Spleen (tissue), 11 donors: ENCODE measurements around the gene CACNA1A. TPM values are rescaled to one million over a fixed set of nuclear protein-coding genes. Genes with fewer than 3 reads are reported as not detected.

Source experiments
- DNase-seq: peaks from one replicate; pipeline ENCODE4 v3.0.0-alpha.2; 2020
- H3K27ac ChIP-seq, 8 donors: fragments of 200-600 bp; sonication (generic) in 7 of 8; 1 replicate in 4 of 8; 2 replicates in 4 of 8; pipeline versions ENCODE4 v1.5.0 to v1.8.0; 2016 to 2021; ENCODE audit warnings: inconsistent platforms in 4 of 8, mild to moderate bottlenecking in 4 of 8, moderate library complexity in 1 of 8
- H3K27me3 ChIP-seq, 7 donors: fragments of 200-600 bp; sonication (generic) in 6 of 7; replicated peaks in 1 of 7; 1 replicate in 4 of 7; 2 replicates in 3 of 7; pipeline versions ENCODE4 v1.5.0 to v1.8.0; 2016 to 2021; ENCODE audit warnings: inconsistent platforms in 3 of 7, mild to moderate bottlenecking in 1 of 7
- H3K36me3 ChIP-seq, 6 donors: fragments of 200-600 bp; sonication (generic) in 5 of 6; 1 replicate in 4 of 6; 2 replicates in 2 of 6; pipeline versions ENCODE4 v1.5.0 to v1.8.0; 2016 to 2021; ENCODE audit warnings: inconsistent platforms in 2 of 6
- H3K4me1 ChIP-seq, 6 donors: fragments of 200-600 bp; sonication (generic) in 5 of 6; 1 replicate in 3 of 6; 2 replicates in 3 of 6; pipeline versions ENCODE4 v1.5.0 to v1.8.0; 2016 to 2021; ENCODE audit warnings: inconsistent platforms in 3 of 6
- H3K4me3 ChIP-seq, 8 donors: fragments of 200-600 bp; sonication (generic) in 7 of 8; 1 replicate in 4 of 8; 2 replicates in 4 of 8; pipeline versions ENCODE4 v1.5.0 to v1.8.0; 2016 to 2021; ENCODE audit warnings: inconsistent platforms in 4 of 8, mild to moderate bottlenecking in 4 of 8, moderate library complexity in 2 of 8
- H3K9me3 ChIP-seq, 8 donors: fragments of 200-600 bp; sonication (generic) in 7 of 8; 1 replicate in 4 of 8; 2 replicates in 4 of 8; pipeline versions ENCODE4 v1.5.0 to v1.8.0; 2016 to 2021; ENCODE audit warnings: inconsistent platforms in 4 of 8
- CTCF ChIP-seq, 11 experiments: fragments of 200-600 bp in 7 of 11; fragments of 450-650 bp in 4 of 11; sonication (generic) in 4 of 11; IDR thresholded peaks in 8 of 11; conservative IDR thresholded peaks in 3 of 11; 1 replicate in 7 of 11; 2 replicates in 4 of 11; pipeline versions ENCODE4 v1.4.0 to v1.8.0; 2016 to 2021; ENCODE audit warnings: antibody characterized with exemption in 11 of 11, inconsistent platforms in 4 of 11, mild to moderate bottlenecking in 1 of 11
- POLR2A ChIP-seq, 3 donors: fragments of 450-650 bp; IDR thresholded peaks; one replicate each; pipeline ENCODE4 v1.5.1; 2017; ENCODE audit warnings: antibody characterized with exemption in 3 of 3, mild to moderate bottlenecking in 1 of 3
- POLR2AphosphoS5 ChIP-seq, 3 donors: sonication (generic); formaldehyde crosslinking; IDR thresholded peaks; one replicate each; pipeline ENCODE4 v1.5.1; 2017; ENCODE audit warnings: antibody characterized with exemption in 3 of 3
- WGBS, 5 donors: extraction: QIAGEN DNeasy Blood & Tissue Kit in 3 of 5; methylation state at CpG; one replicate each; pipeline versions ENCODE4 v1.1.5 to v1.1.7; 2013 to 2018; 5-methylcytosine and 5-hydroxymethylcytosine counted together
- intact Hi-C: fragments of 100-400 bp; cut with DNase I; formaldehyde crosslinking; loops from one replicate; pipeline ENCODE4 v1.15.0; 2023; ENCODE audit warnings: low total_unique reads
- polyA plus RNA-seq, 3 donors: library from polyadenylated mRNA; stranded (reverse); fragments of 200-250 nt; gene quantifications; one replicate each; pipeline ENCODE4 v1.2.1, GENCODE V29; 2013
- total RNA-seq, 7 donors: library from RNA; depleted of rRNA in 3 of 7; stranded (reverse); fragments of >200 nt in 3 of 7; fragmentation: NEBNext Ultra II Directional in 4 of 7; extraction: Animal tissue kit (Norgen Biotek cat#: 25700) in 4 of 7; gene quantifications; one replicate each; pipeline versions ENCODE4 v1.1.0 to v1.2.1, GENCODE V29; 2016 to 2021
- donor health status: healthy with polysubstance abuse.
- donor health status: DM: no; HTN: no; CAD: no; lungs with moderate emphysema.
- donor health status: DM: no; HTN: no; CAD: no.
- donor health status: Bipolar disorder and iron deficiency.
- donor health status: healthy.
- donor health status: DM: no; HTN: no; CAD: no.
- donor health status: DM: yes; HTN: yes; CAD: no.

CACNA1A gene
- total and polyA plus RNA-seq, 10 donors: 0.39 to 1.9 (median 0.75) TPM

GRCh38 chr19:13487985-13488384 is 18.3 kb downstream of the CACNA1A start:
- peaks cover 0 to 46% (median 0%) of the 10 kb centered on the region in 7 donors for H3K27me3 ChIP-seq
- H3K27ac ChIP-seq: no peak overlapping the region
- DNase-seq: no peak
- no peak overlapping the region for H3K4me3 ChIP-seq
- TF ChIP-seq POLR2AphosphoS5 (IDR thresholded peaks at IDR 0.05) (no peak), CTCF (IDR thresholded peaks at IDR 0.05 in 8 of 11, conservative IDR thresholded peaks at IDR 0.05 in 3 of 11) (no peak), POLR2A (IDR thresholded peaks at IDR 0.05) (no peak)
- intact Hi-C loops: no loop called here
- WGBS, 5 donors: 75 to 92% (median 82%) methylated on average over 1 of the region's 1 CpG
- no peaks in the 10 kb centered on the region for H3K4me1 ChIP-seq
- H3K9me3 ChIP-seq: peaks cover 0 to 12% (median 5%) of the 10 kb centered on the region in 8 donors
- no peaks in the 10 kb centered on the region for H3K36me3 ChIP-seq

GRCh38 chr19:13484166-13484565 is 22.1 kb downstream of the CACNA1A start:
- Histone ChIP-seq H3K4me1 (no peaks in the 10 kb centered on the region), H3K9me3 (peaks cover 0 to 14% (median 6%) of the 10 kb centered on the region in 8 donors), H3K27me3 (peaks cover 0 to 35% (median 0%) of the 10 kb centered on the region in 7 donors), H3K27ac (no peak overlapping the region), H3K36me3 (no peaks in the 10 kb centered on the region), H3K4me3 (no peak overlapping the region)
- TF ChIP-seq POLR2AphosphoS5 (IDR thresholded peaks at IDR 0.05) (no peak), CTCF (IDR thresholded peaks at IDR 0.05 in 8 of 11, conservative IDR thresholded peaks at IDR 0.05 in 3 of 11) (no peak), POLR2A (IDR thresholded peaks at IDR 0.05) (no peak)
- DNase-seq: no peak
- intact Hi-C loops: no loop called here
- WGBS, 5 donors: 82 to 100% (median 94%) methylated on average over 1 of the region's 1 CpG

- WGBS, 5 donors: 69 to 87% (median 82%) methylated on average over 5 of the region's 5 CpGs
- Histone ChIP-seq H3K4me3 (no peak overlapping the region), H3K27me3 (peaks cover 0 to 36% (median 0%) of the 10 kb centered on the region in 7 donors), H3K4me1 (no peaks in the 10 kb centered on the region), H3K36me3 (no peaks in the 10 kb centered on the region), H3K9me3 (peaks cover 0 to 14% (median 6%) of the 10 kb centered on the region in 8 donors), H3K27ac (no peak overlapping the region)
- intact Hi-C loops: no loop called here
- DNase-seq: no peak
- no peak for TF ChIP-seq CTCF (IDR thresholded peaks at IDR 0.05 in 8 of 11, conservative IDR thresholded peaks at IDR 0.05 in 3 of 11)
Observed at GRCh38 chr19:13483215-13483614, 23.1 kb downstream of the CACNA1A start.

GRCh38 chr19:13478576-13478975 is 27.7 kb downstream of the CACNA1A start:
- Histone ChIP-seq H3K4me1 (no peaks in the 10 kb centered on the region), H3K9me3 (peaks cover 0 to 47% (median 41%) of the 10 kb centered on the region in 8 donors), H3K27ac (no peak overlapping the region), H3K36me3 (no peaks in the 10 kb centered on the region), H3K27me3 (peaks cover 0 to 42% (median 0%) of the 10 kb centered on the region in 7 donors), H3K4me3 (no peak overlapping the region)
- intact Hi-C loops: no loop called here
- TF ChIP-seq CTCF (IDR thresholded peaks at IDR 0.05 in 8 of 11, conservative IDR thresholded peaks at IDR 0.05 in 3 of 11) (no peak), POLR2A (IDR thresholded peaks at IDR 0.05) (no peak), POLR2AphosphoS5 (IDR thresholded peaks at IDR 0.05) (no peak)
- DNase-seq: no peak
- WGBS, 5 donors: 75 to 94% (median 85%) methylated on average over 2 of the region's 2 CpGs
